NCI-H2107 treated with DMSO at 0.1 percent for 48 hours (cell line): ENCODE results near the gene ASTN2.
"Not testable (repeated sequence)": the region's sequence is repeated elsewhere in the genome, so short reads cannot be mapped to it uniquely, and the experiment has no call there.

Experiments
- DNase-seq: peaks from one replicate; lab custom pipeline; 2025; ENCODE audit not compliant: unreplicated experiment; lab: John Stamatoyannopoulos, UW

Gene ASTN2

GRCh38 chr9:116837018-116837989 lies 577.6 kb downstream of the ASTN2 start:
- DNase-seq = no peak

DNA sequence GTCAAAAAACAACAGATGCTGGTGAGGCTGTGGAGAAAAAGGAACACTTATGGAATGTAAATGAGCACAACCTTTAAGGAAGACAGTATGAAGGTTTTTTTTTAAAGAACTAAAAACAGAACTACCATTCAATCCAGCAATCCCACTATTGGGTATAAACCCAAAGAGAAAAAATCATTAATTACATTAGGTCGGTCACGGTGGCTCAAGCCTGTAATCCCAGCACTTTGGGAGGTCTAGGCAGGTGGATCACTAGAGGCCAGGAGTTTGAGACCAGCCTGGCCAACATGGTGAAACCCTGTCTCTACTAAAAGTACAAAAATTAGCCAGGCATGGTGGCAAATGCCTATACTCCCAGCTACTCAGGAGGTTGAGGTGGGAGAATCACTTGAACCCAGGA lies 584.5 kb downstream of the ASTN2 start:
- DNase-seq = not testable (repeated sequence)

DNA sequence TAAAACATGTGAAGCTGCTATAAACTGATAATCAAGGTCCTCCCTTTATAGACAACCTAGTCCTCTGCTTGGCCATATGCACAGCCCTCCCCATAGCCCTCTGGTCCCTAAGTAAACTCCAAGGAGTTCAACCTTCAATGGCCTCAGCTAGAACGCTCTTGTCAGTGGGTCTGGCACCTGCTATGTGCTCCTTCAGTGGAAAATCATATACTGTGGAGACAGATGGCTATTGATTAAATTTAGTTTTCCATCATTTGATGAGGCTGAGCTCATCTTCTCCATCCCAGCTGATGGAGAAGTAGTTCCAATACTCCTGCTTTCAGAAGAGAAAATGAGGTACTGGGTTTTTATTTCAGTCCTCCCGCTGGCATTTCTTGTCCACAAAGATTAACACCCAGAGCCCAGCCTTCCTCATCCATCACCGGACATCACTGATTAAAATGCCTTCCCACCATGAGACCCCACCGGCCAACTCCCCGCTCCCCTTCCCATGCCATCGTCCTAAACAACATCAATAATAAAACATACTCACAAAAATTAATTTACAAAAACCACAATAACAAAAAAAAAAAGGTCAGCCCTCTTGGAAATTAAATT lies 593.1 kb downstream of the ASTN2 start:
- no peak for DNase-seq

GRCh38 chr9:116819116-116819515 lies 595.7 kb downstream of the ASTN2 start:
- DNase-seq = no peak

GRCh38 chr9:116817762-116818161 lies 597.1 kb downstream of the ASTN2 start:
- DNase-seq = no peak

DNA sequence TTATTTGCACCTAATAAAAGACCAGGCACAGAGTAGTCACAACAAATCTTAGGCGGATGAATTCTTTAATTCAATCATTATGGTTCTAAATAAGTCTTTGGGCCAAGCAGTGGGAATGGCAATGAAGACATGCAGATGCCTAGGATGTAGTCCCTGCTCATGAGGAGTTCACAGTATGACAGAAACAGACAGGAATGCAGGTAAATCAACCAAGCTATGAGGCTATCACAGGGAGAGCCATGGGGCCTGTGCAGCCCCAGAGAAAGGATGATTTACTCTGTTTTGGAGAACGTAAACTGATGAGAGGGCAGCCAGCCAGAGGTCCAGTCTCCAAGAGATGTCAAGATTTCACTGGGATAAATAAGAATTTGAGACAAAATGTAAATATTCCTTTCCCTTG lies 598.4 kb downstream of the ASTN2 start:
- no peak for DNase-seq

- no peak for DNase-seq
Measured at GRCh38 chr9:116815835-116816234, 599.0 kb downstream of the ASTN2 start.

- no peak for DNase-seq
Measured at GRCh38 chr9:116813031-116813300, 601.9 kb downstream of the ASTN2 start.

DNA sequence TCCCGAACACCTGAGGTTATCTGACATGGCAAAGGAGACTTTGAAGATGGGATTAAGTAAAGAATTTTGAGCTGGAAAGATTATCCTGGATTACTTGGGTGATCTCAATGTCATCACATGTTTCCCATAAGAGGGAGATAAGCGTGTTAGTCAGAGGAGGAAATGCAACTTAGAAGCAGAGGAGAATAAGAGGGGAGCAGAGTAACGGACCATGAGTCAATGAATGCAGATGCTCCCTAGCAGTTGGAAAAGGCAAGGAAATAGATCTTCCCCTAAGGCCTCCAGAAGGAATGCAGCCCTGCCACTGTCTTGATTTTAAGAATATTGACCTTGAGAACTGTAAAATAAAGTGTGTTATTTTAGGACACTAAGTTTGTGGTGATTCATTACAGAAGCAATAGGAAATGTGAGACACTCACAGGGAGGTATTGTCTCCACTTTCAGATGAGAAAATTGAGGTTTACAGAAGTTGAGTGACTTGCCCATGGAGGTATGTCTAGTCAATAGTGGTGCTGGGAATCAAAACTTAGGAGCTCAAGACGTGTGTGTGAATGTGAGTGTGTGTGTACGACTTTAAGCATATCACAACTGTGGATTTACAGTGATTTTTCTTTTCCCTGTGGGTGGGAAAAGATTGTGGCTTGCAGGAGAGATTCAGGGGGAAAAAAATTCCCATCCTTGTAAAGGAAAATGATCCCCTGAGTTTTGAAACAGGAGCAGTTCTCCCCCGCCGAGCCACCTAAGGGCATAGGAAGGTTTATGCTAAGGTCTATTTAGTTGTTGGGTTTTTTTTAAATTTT lies 602.4 kb downstream of the ASTN2 start:
- no peak for DNase-seq

DNA sequence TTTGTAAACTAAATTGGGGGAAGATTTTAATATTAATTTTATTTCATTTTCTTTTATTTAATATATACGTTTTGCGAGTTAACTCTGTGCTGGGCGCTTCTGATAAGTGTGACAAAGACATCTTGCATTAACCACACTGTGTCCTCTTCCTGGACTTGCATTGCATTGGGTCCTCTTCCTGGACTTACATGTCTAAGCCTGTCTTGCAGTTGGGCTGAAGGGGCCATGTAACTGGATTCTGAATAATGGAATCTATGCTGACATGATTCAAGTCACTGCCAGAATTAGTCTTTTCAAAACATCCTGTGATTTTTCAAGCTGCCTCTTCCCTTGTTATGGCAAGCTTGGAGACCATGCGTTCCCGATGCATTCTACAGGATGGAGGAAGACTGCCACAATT lies 605.2 kb downstream of the ASTN2 start:
- no peak for DNase-seq

DNA sequence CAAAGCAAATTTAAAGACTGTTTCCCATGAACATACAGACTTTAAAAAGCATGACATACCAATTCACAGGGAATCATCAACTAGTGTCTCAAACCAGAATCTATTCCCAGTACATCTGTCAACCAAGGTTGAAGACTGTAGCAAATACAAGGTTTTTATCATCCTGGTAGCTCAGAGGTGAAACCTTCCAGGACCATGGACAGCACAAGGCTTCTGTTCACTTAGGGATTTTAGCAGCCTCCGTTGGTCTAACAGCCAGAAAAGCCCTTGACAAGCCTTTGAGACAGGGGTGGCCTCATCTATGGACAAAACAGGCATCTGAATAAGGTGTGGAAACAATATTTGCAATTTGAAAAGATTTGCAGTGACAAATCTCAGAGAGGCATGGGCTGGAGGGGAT lies 608.8 kb downstream of the ASTN2 start:
- DNase-seq = no peak

DNA sequence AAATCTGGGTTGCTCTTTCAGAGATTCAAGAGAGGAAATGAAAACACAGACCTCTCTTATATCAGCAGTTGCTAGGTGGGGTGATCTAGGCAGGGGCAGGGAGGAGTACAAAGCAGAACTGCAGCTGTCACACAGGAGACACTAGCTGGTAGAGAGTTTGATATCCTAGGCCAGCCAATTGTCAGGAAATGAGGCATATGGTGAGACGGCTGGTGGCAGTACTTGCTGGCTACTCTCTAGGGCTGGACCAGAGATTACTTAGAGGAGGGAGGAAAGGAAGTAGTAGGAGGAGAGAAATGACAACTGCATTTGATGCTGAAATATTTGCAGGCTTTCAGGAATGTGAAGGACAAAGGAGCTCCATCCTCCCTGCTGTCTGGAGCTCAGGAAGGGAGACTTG lies 614.0 kb downstream of the ASTN2 start:
- DNase-seq = no peak

- no peak for DNase-seq
Measured at GRCh38 chr9:116800074-116800473, 614.8 kb downstream of the ASTN2 start.

GRCh38 chr9:116798521-116798920 lies 616.3 kb downstream of the ASTN2 start:
- DNase-seq = no peak

DNA sequence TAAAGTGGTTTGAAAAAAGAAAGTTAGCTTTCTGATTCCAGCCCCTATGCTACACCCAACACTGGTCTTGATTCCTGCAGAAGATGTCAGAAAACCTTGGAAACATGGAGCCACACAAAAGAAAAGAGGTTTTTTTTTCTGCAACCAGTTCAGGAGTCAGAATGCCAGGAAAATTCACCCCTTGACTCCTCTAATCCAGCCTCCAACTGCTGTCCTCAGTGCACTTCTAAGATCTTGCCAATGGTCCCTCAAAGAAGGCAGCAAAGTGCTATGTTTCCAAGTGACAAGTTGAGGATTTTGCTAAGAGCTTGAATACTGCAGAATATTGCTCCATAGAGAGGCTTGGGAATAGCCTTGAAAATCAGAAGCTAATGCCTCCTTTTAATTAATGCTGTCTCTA lies 617.6 kb downstream of the ASTN2 start:
- no peak for DNase-seq

DNA sequence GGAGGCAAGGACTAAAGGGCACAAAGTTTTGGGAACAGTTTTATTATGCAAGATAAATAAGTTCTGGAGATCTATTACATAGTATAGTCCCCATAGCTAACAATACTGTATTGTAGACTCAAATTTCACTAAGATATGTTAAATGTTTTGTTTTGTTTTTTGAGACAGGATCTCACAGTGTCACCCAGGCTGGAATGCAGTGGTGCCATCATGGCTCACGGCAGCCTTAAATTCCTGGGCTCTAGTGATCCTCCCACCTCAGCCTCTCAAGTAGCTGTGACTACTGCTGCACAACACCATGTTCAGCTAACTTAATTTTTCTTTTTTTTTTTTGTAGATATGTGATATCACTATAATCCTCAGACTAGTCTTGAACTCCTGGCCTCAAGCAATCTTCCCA lies 618.2 kb downstream of the ASTN2 start:
- no peak for DNase-seq

- DNase-seq = no peak
Measured at GRCh38 chr9:116795821-116796220, 619.0 kb downstream of the ASTN2 start.

DNA sequence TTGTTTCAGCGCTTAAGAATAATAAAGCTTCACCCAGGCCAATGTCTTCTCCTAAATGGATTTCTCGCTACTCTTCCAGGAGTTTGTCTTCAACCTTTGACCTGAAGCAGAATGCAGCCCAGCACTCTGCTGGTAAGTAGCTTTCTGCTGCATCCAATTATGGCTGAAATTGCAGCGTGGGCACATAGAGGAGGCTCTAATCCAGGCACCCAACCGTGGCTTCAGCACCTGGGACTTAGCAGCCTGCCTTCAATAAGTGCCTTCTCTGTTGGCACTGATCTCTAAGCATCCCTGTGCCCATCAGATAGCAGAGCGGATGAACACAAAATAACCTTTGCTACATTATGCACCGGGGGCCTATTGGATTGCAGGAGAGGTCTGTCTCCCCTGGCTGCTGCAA lies 622.6 kb downstream of the ASTN2 start:
- DNase-seq = no peak

GRCh38 chr9:116791326-116791725 lies 623.5 kb downstream of the ASTN2 start:
- peak; percentile 12 for DNase-seq

DNA sequence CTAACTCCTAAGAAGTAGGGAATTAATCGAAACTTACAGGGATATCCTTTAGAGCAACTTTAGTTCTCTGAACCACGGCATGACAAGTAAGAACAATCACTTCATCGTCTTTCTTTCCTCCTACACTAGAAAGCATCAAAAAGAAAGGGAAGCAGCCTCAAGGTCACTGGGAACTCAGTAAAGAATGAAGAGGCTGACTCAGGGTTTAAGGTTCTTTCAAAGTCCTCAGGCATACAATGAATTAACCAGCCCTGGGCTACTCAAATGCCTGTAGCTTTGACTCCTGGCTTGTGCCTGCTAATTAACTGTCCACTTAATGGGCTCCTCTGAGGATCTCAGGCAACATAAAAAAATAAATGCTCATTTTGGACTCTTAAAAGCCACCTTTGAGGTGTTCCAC lies 625.8 kb downstream of the ASTN2 start:
- DNase-seq = no peak

DNA sequence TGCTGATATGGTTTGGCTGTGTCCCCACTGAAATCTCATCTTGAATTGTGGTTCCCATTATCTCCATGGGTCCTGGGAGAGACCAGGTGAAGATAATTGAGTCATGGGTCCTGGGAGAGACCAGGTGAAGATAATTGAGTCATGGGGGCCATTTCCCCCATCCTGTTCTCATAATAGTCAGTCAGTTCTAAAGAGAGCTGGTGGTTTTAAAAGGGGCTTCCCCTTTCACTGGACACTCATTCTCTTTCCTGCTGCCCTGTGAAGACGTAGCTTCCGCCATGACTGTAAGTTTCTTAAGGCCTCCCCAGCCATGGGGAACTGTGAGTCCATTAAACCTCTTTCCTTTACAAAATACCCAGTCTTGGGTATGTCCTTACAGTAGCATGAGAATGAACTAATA lies 628.1 kb downstream of the ASTN2 start:
- DNase-seq = no peak

GRCh38 chr9:116777116-116777515 lies 637.7 kb downstream of the ASTN2 start:
- DNase-seq = no peak
